Stimulated activated CD4-positive, alpha-beta T cell treated with anti-CD3 and anti-CD28 coated beads, Interleukin-4, amount 100 ng/mL, for 48 hours (primary cell): ENCODE results near the gene ITGAV.

Experiments
- DNase-seq, 2 donors: peaks; one replicate each; pipeline ENCODE4 v3.0.0-alpha.2; 2020; ENCODE audit warnings: low read depth in 2 of 2

ITGAV gene

GRCh38 chr2:186575302-186575701 is 14.6 kb upstream of the ITGAV start:
- no peak for DNase-seq

- no peak for DNase-seq
Observed at GRCh38 chr2:186575856-186576255, 14.0 kb upstream of the ITGAV start.

- DNase-seq: no peak
Observed at GRCh38 chr2:186576614-186577013, 13.2 kb upstream of the ITGAV start.

GRCh38 chr2:186582698-186583097 is 7.2 kb upstream of the ITGAV start:
- DNase-seq: no peak

- no peak for DNase-seq
Observed at GRCh38 chr2:186584053-186584452, 5.8 kb upstream of the ITGAV start.

GRCh38 chr2:186588421-186588820 is 1.4 kb upstream of the ITGAV start:
- DNase-seq: no peak

- DNase-seq: no peak
Observed at GRCh38 chr2:186588940-186589611, 780 bp upstream of the ITGAV start.

GRCh38 chr2:186590350-186590758 is 498 bp downstream of the ITGAV start:
- DNase-seq: no peak

- DNase-seq: no peak
Observed at GRCh38 chr2:186590759-186591505, 1.1 kb downstream of the ITGAV start.

- DNase-seq: no peak
Observed at GRCh38 chr2:186591506-186591890, 1.6 kb downstream of the ITGAV start.

GRCh38 chr2:186592137-186592875 is 2.5 kb downstream of the ITGAV start:
- DNase-seq: no peak

GRCh38 chr2:186593523-186593922 is 3.7 kb downstream of the ITGAV start:
- DNase-seq: no peak

GRCh38 chr2:186594001-186594722 is 4.3 kb downstream of the ITGAV start:
- DNase-seq: no peak

- DNase-seq: no peak
Observed at GRCh38 chr2:186595219-186595618, 5.4 kb downstream of the ITGAV start.

- DNase-seq: no peak
Observed at GRCh38 chr2:186599186-186599778, 9.4 kb downstream of the ITGAV start.

- DNase-seq: no peak
Observed at GRCh38 chr2:186603286-186603685, 13.4 kb downstream of the ITGAV start.

GRCh38 chr2:186605041-186605440 is 15.2 kb downstream of the ITGAV start:
- DNase-seq: no peak

- no peak for DNase-seq
Observed at GRCh38 chr2:186607660-186608324, 17.9 kb downstream of the ITGAV start.

- DNase-seq: no peak
Observed at GRCh38 chr2:186610785-186611184, 20.9 kb downstream of the ITGAV start.

- no peak for DNase-seq
Observed at GRCh38 chr2:186611526-186611925, 21.7 kb downstream of the ITGAV start.

GRCh38 chr2:186612026-186612425 is 22.2 kb downstream of the ITGAV start:
- DNase-seq: no peak
